SK-N-SH treated with all-trans-retinoic acid at 6 μM for 48 hours (cell line): ENCODE measurements around the gene C1orf198.

ENCODE experiments used
- ARNTL ChIP-seq: fragments of 450-650 bp; formaldehyde crosslinking; IDR thresholded peaks from 2 replicates; pipeline ENCODE4 v1.5.0; 2020; ENCODE audit warnings: low read depth, mild to moderate bottlenecking, moderate library complexity, borderline replicate concordance
- BACH2 ChIP-seq: fragments of 250-450 bp; sonication (Bioruptor Pico); IDR thresholded peaks from 2 replicates; pipeline ENCODE4 v1.9.0; 2021; ENCODE audit warnings: mild to moderate bottlenecking, borderline replicate concordance
- CSRNP3 ChIP-seq: fragments of 250-450 bp; sonication (Bioruptor Pico); IDR thresholded peaks from 2 replicates; pipeline ENCODE4 v1.5.1; 2021; ENCODE audit warnings: mild to moderate bottlenecking, moderate library complexity
- OSR1 ChIP-seq: fragments of 250-450 bp; sonication (Bioruptor Pico); IDR thresholded peaks from 2 replicates; pipeline ENCODE4 v1.8.0; 2022; ENCODE audit warnings: moderate library complexity, mild to moderate bottlenecking, inconsistent platforms
- POU6F1 ChIP-seq: fragments of 250-450 bp; sonication (Bioruptor Pico); IDR thresholded peaks from 2 replicates; pipeline ENCODE4 v1.8.0; 2021; ENCODE audit warnings: low read depth, mild to moderate bottlenecking, moderate library complexity, borderline replicate concordance
- RARB ChIP-seq: fragments of 250-450 bp; sonication (Bioruptor Pico); IDR thresholded peaks from 2 replicates; pipeline ENCODE4 v1.8.0; 2021; ENCODE audit warnings: mild to moderate bottlenecking, moderate library complexity
- SNAI2 ChIP-seq: fragments of 250-450 bp; sonication (Bioruptor Pico); IDR thresholded peaks from 2 replicates; pipeline ENCODE4 v1.5.0; 2020; ENCODE audit warnings: mild to moderate bottlenecking, moderate library complexity
- ZC3H10 ChIP-seq: fragments of 250-450 bp; sonication (Bioruptor Pico); IDR thresholded peaks from 2 replicates; pipeline ENCODE4 v1.5.1; 2021; ENCODE audit warnings: mild to moderate bottlenecking, moderate library complexity
- ZFP3 ChIP-seq: fragments of 250-450 bp; sonication (Bioruptor Pico); IDR thresholded peaks from 2 replicates; pipeline ENCODE4 v1.5.0; 2020; ENCODE audit warnings: mild to moderate bottlenecking, moderate library complexity
- ZNF565 ChIP-seq: fragments of 450-650 bp; formaldehyde crosslinking; conservative IDR thresholded peaks from 2 replicates; pipeline ENCODE4 v1.5.0; 2020; ENCODE audit warnings: low read depth, mild to moderate bottlenecking, moderate library complexity

- TF ChIP-seq RARB (CRISPR knock-in tag) (no peak), CSRNP3 (CRISPR knock-in tag) (no peak), ZFP3 (CRISPR knock-in tag) (no peak), POU6F1 (CRISPR knock-in tag) (no peak), ZNF565 (no peak), SNAI2 (CRISPR knock-in tag) (no peak), ARNTL (CRISPR knock-in tag) (no peak), OSR1 (CRISPR knock-in tag) (no peak), ZC3H10 (no peak), BACH2 (CRISPR knock-in tag) (no peak)
These were observed 9.0 kb upstream of the C1orf198 start for GRCh38 chr1:230877146-230877923.
